Panc1 (cell line): ENCODE measurements around the gene CASTOR1. TPM values are rescaled to one million over a fixed set of nuclear protein-coding genes. Genes with fewer than 3 reads are reported as not detected.

ENCODE experiments used
- ATAC-seq: fragments of 200-7000 bp; cut with Tn5 transposase; 2 replicates; pipeline ENCODE4 v1.9.1; 2020; ENCODE audit warnings: mild to moderate bottlenecking, moderate library complexity
- BruUV-seq: library from RNA; stranded (reverse); fragments of 400-500 nt; replicated peaks from 2 replicates; lab custom pipeline; 2021; lab: Mats Ljungman, UMichigan
- CTCF ChIA-PET: fragments of 300-600 bp; sonication (Branson Sonifier 250); formaldehyde crosslinking; loops from one replicate; lab custom pipeline; 2022; ENCODE audit warnings: antibody characterized with exemption; lab: Charles Lee
- POLR2A ChIA-PET: fragments of 300-600 bp; sonication (Branson Sonifier 250); formaldehyde crosslinking; loops from one replicate; lab custom pipeline; 2022; ENCODE audit warnings: antibody characterized with exemption; lab: Charles Lee
- DNase-seq: peaks from one replicate; pipeline ENCODE4 v3.0.0-alpha.2; 2010; ENCODE audit warnings: low read depth, low spot score
- H3K27ac ChIP-seq: 2 replicates; pipeline ENCODE4 v1.5.1; 2011; ENCODE audit warnings: mild to moderate bottlenecking, low read length, inconsistent platforms
- H3K27me3 ChIP-seq: fragments of 200-500 bp; sonication (Bioruptor generic); 2 replicates; pipeline ENCODE4 v1.6.0; 2014; ENCODE audit warnings: low read length, inconsistent platforms; ENCODE audit not compliant: control insufficient read depth, insufficient read depth
- H3K36me3 ChIP-seq: fragments of 200-500 bp; sonication (Bioruptor generic); 2 replicates; pipeline ENCODE4 v1.5.1; 2014; ENCODE audit warnings: inconsistent platforms, mild to moderate bottlenecking, low read length, moderate library complexity; ENCODE audit not compliant: control insufficient read depth, insufficient read depth
- H3K4me1 ChIP-seq: 2 replicates; pipeline ENCODE4 v1.5.1; 2011; ENCODE audit warnings: inconsistent platforms, mild to moderate bottlenecking, low read length, moderate library complexity; ENCODE audit not compliant: control insufficient read depth, insufficient read depth
- H3K4me3 ChIP-seq, 2 experiments: 2 replicates each; pipeline ENCODE4 v1.5.1; 2011 to 2012; ENCODE audit warnings: low read depth in 2 of 2, low read length in 2 of 2, mild to moderate bottlenecking in 2 of 2, inconsistent platforms in 1 of 2, moderate library complexity in 1 of 2
- H3K9me3 ChIP-seq: fragments of 200-500 bp; sonication (Bioruptor generic); 2 replicates; pipeline ENCODE4 v1.5.1; 2014; ENCODE audit warnings: low read depth, mild to moderate bottlenecking, inconsistent platforms, low read length, moderate library complexity; ENCODE audit not compliant: control insufficient read depth, insufficient read depth
- POLR2AphosphoS5 ChIP-seq: IDR thresholded peaks from 2 replicates; pipeline ENCODE4 v1.6.1; 2012; ENCODE audit warnings: mild to moderate bottlenecking, low read depth, low read length, moderate library complexity
- SIN3A ChIP-seq: IDR thresholded peaks from 2 replicates; pipeline ENCODE4 v1.6.1; 2012; ENCODE audit warnings: low read depth, mild to moderate bottlenecking, low read length, moderate library complexity, borderline replicate concordance; ENCODE audit not compliant: insufficient read depth
- TCF7L2 ChIP-seq: IDR thresholded peaks from 2 replicates; pipeline ENCODE4 v1.6.1; 2011; ENCODE audit warnings: mild to moderate bottlenecking, low read depth, low read length, inconsistent platforms
- in situ Hi-C: cut with HindIII; loops from 2 replicates; pipeline ENCODE4 v1.10.0; 2016; ENCODE audit warnings: low sequenced_read_pairs, low pct_unique_long_range_greater_than_20kb
- intact Hi-C: fragments of 100-400 bp; cut with micrococcal nuclease; formaldehyde crosslinking; loops from one replicate; pipeline ENCODE4 v1.10.0; 2022; ENCODE audit not compliant: unreplicated experiment
- total RNA-seq: library from RNA; stranded (reverse); gene quantifications from one replicate; pipeline ENCODE4 v1.2.1, GENCODE V29; 2021; ENCODE audit not compliant: unreplicated experiment
- TF ChIP-seq, protein P1 (sequence below), 2 experiments: IDR thresholded peaks; 2 replicates each; pipeline ENCODE4 v1.6.1; 2011 to 2012; ENCODE audit warnings: low read depth in 2 of 2, control low read depth in 1 of 2, low read length in 1 of 2, mild to moderate bottlenecking in 1 of 2, moderate library complexity in 1 of 2; ENCODE audit not compliant: insufficient read depth in 1 of 2
- TF ChIP-seq, protein P2 (sequence below): fragments of 450-650 bp; IDR thresholded peaks from 2 replicates; pipeline ENCODE4 v1.5.1; 2017; ENCODE audit warnings: mild to moderate bottlenecking

CASTOR1 gene
- total RNA-seq, 1 experiment from 2014 or later = 6.7 TPM

DNA sequence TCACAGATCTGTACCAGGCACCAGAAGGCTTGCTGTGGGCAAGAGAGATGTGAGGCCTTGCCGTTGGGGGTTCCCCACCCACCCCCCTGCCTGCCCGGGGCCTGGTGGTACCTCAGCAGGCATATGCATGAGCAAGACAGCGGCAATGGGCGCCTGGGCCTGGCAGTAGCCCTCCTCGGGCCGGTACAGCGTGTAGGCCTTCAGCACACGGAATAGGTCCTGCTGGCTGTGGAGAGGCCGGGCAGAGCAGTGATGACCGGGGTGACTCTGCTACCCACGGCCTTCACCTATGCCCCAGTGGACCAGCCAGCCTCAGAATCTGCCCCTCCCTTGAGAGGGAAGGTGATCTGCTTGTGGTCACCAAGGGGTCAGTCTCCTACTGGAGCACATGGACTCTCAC lies 5.5 kb upstream of the CASTOR1 start:
- Histone ChIP-seq H3K27me3 (no peaks in the 10 kb centered on the region), H3K9me3 (no peaks in the 10 kb centered on the region), H3K4me3 (no peak overlapping the region), H3K36me3 (no peaks in the 10 kb centered on the region), H3K27ac (no peak overlapping the region), H3K4me1 (peaks cover 14% of the 10 kb centered on the region)
- DNase-seq (no peak), ATAC-seq (no peak)
- TF ChIP-seq, protein P1, sequence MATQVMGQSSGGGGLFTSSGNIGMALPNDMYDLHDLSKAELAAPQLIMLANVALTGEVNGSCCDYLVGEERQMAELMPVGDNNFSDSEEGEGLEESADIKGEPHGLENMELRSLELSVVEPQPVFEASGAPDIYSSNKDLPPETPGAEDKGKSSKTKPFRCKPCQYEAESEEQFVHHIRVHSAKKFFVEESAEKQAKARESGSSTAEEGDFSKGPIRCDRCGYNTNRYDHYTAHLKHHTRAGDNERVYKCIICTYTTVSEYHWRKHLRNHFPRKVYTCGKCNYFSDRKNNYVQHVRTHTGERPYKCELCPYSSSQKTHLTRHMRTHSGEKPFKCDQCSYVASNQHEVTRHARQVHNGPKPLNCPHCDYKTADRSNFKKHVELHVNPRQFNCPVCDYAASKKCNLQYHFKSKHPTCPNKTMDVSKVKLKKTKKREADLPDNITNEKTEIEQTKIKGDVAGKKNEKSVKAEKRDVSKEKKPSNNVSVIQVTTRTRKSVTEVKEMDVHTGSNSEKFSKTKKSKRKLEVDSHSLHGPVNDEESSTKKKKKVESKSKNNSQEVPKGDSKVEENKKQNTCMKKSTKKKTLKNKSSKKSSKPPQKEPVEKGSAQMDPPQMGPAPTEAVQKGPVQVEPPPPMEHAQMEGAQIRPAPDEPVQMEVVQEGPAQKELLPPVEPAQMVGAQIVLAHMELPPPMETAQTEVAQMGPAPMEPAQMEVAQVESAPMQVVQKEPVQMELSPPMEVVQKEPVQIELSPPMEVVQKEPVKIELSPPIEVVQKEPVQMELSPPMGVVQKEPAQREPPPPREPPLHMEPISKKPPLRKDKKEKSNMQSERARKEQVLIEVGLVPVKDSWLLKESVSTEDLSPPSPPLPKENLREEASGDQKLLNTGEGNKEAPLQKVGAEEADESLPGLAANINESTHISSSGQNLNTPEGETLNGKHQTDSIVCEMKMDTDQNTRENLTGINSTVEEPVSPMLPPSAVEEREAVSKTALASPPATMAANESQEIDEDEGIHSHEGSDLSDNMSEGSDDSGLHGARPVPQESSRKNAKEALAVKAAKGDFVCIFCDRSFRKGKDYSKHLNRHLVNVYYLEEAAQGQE (IDR thresholded peaks at IDR 0.05; ENCODE audit: insufficient read depth in 1 of 2, low read depth in 2 of 2, low read length in 1 of 2) = no peak
- TF ChIP-seq POLR2AphosphoS5 (no peak), TCF7L2 (no peak)
- in situ Hi-C loops = no loop called here
- intact Hi-C loops = no loop called here
- no TSS peak for BruUV-seq
- POLR2A ChIA-PET = no interaction called here
- CTCF ChIA-PET = no interaction called here

DNA sequence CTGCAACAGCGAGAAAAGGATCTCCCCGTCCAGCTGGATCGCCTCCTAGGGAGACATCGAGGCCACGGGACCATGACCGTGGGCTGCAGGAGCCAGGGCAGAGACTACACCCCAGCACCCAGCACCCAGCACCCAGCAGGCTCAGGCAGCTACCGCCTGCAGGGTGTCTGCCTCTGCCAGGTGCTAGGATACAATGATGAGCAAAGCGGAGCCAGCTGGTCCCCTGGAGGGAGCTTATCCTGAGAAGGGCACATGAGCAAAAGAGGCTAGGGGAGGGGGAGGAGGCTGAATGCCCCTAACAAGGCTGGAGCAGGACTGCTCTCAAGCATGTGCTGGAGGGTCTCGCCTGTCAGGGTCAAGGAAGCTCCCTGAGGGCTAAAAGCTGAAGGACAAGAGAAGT lies 4.8 kb upstream of the CASTOR1 start:
- CTCF ChIA-PET = no interaction called here
- DNase-seq (no peak), ATAC-seq (no peak)
- H3K27me3 ChIP-seq = no peaks in the 10 kb centered on the region
- in situ Hi-C loops = no loop called here
- POLR2A ChIA-PET = no interaction called here
- no TSS peak for BruUV-seq
- intact Hi-C loops = no loop called here
- TF ChIP-seq POLR2AphosphoS5 (no peak), SIN3A (no peak), TCF7L2 (no peak)
- TF ChIP-seq, protein P2, sequence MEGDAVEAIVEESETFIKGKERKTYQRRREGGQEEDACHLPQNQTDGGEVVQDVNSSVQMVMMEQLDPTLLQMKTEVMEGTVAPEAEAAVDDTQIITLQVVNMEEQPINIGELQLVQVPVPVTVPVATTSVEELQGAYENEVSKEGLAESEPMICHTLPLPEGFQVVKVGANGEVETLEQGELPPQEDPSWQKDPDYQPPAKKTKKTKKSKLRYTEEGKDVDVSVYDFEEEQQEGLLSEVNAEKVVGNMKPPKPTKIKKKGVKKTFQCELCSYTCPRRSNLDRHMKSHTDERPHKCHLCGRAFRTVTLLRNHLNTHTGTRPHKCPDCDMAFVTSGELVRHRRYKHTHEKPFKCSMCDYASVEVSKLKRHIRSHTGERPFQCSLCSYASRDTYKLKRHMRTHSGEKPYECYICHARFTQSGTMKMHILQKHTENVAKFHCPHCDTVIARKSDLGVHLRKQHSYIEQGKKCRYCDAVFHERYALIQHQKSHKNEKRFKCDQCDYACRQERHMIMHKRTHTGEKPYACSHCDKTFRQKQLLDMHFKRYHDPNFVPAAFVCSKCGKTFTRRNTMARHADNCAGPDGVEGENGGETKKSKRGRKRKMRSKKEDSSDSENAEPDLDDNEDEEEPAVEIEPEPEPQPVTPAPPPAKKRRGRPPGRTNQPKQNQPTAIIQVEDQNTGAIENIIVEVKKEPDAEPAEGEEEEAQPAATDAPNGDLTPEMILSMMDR = no peak
- TF ChIP-seq, protein P1 (IDR thresholded peaks at IDR 0.05; ENCODE audit: insufficient read depth in 1 of 2, low read depth in 2 of 2, low read length in 1 of 2) = no peak
- H3K9me3 ChIP-seq = no peaks in the 10 kb centered on the region
- no peaks in the 10 kb centered on the region; the same call in 1 of the 2 replicates for H3K36me3 ChIP-seq
- H3K27ac ChIP-seq = no peak overlapping the region
- no peak overlapping the region for H3K4me3 ChIP-seq
- H3K4me1 ChIP-seq = peaks cover 14% of the 10 kb centered on the region
